NCI-H2227 (cell line): ENCODE measurements around the gene POGLUT3.

Experiments used
- DNase-seq: peaks from one replicate; lab custom pipeline; 2025; ENCODE audit not compliant: unreplicated experiment; lab: John Stamatoyannopoulos, UW

POGLUT3 gene

GRCh38 chr11:108498046-108498815, at the start of gene POGLUT3:
Gene POGLUT3, minus strand, starts transcription at chr11:108498384. Its CDS starts 18 bp downstream, at chr11:108498366.
- DNase-seq: peak; percentile 78

- no peak for DNase-seq
Observed at GRCh38 chr11:108545909-108546501, 47.8 kb upstream of the POGLUT3 start.

GRCh38 chr11:108543316-108543964, 45.3 kb upstream of the POGLUT3 start:
- DNase-seq: no peak

- no peak for DNase-seq
Observed at GRCh38 chr11:108541531-108541930, 43.3 kb upstream of the POGLUT3 start.

GRCh38 chr11:108538502-108538901, 40.3 kb upstream of the POGLUT3 start:
- DNase-seq: no peak

GRCh38 chr11:108538022-108538424, 39.8 kb upstream of the POGLUT3 start:
- DNase-seq: peak; percentile 21

- DNase-seq: no peak
Observed at GRCh38 chr11:108536783-108537182, 38.6 kb upstream of the POGLUT3 start.

- no peak for DNase-seq
Observed at GRCh38 chr11:108535384-108535955, 37.3 kb upstream of the POGLUT3 start.

- no peak for DNase-seq
Observed at GRCh38 chr11:108534274-108534882, 36.2 kb upstream of the POGLUT3 start.

GRCh38 chr11:108530426-108530825, 32.2 kb upstream of the POGLUT3 start:
- DNase-seq: no peak

GRCh38 chr11:108527382-108527781, 29.2 kb upstream of the POGLUT3 start:
- DNase-seq: no peak

- no peak for DNase-seq
Observed at GRCh38 chr11:108525161-108525560, 27.0 kb upstream of the POGLUT3 start.

- no peak for DNase-seq
Observed at GRCh38 chr11:108524422-108524821, 26.2 kb upstream of the POGLUT3 start.

- DNase-seq: no peak
Observed at GRCh38 chr11:108522318-108522717, 24.1 kb upstream of the POGLUT3 start.

- DNase-seq: no peak
Observed at GRCh38 chr11:108518581-108518980, 20.4 kb upstream of the POGLUT3 start.

GRCh38 chr11:108516125-108516524, 17.9 kb upstream of the POGLUT3 start:
- no peak for DNase-seq

GRCh38 chr11:108512708-108513107, 14.5 kb upstream of the POGLUT3 start:
- DNase-seq: no peak

GRCh38 chr11:108511851-108512474, 13.8 kb upstream of the POGLUT3 start:
- no peak for DNase-seq

GRCh38 chr11:108508653-108509593, 10.7 kb upstream of the POGLUT3 start:
- DNase-seq: no peak

- DNase-seq: no peak
Observed at GRCh38 chr11:108501396-108501795, 3.2 kb upstream of the POGLUT3 start.
